Gastroesophageal sphincter (tissue), 3 donors: Measurements from ENCODE around the gene MECR.

ENCODE experiments used
- CTCF ChIP-seq, 4 experiments: fragments of 200-600 bp in 2 of 4; fragments of 450-650 bp in 2 of 4; sonication (generic) in 1 of 4; IDR thresholded peaks; one replicate each; pipeline ENCODE4 v1.5.1; 2017 to 2019; ENCODE audit warnings: antibody characterized with exemption in 4 of 4, mild to moderate bottlenecking in 2 of 4, moderate library complexity in 2 of 4
- POLR2A ChIP-seq, 2 donors: fragments of 450-650 bp; IDR thresholded peaks; one replicate each; pipeline ENCODE4 v1.6.1; 2017; ENCODE audit warnings: antibody characterized with exemption in 2 of 2, mild to moderate bottlenecking in 2 of 2, moderate library complexity in 1 of 2
- POLR2AphosphoS5 ChIP-seq: sonication (generic); formaldehyde crosslinking; IDR thresholded peaks from one replicate; pipeline ENCODE4 v1.6.1; 2017; ENCODE audit warnings: antibody characterized with exemption

GRCh38 chr1:29200906-29201594 lies 29.7 kb downstream of the MECR start:
- no peak for TF ChIP-seq CTCF (IDR thresholded peaks at IDR 0.05)
- TF ChIP-seq POLR2AphosphoS5, result no peak
- TF ChIP-seq POLR2A (IDR thresholded peaks at IDR 0.05), result no peak
